GM12873 (cell line): ENCODE measurements around the gene NDUFS2.

Experiments used
- TF ChIP-seq, protein P1 (sequence below): IDR thresholded peaks from 2 replicates; pipeline ENCODE4 v1.5.1; 2012; ENCODE audit warnings: low read depth, mild to moderate bottlenecking, moderate library complexity, low read length, control low read depth; ENCODE audit not compliant: insufficient read depth; ENCODE audit errors: missing control alignments

NDUFS2 gene

DNA sequence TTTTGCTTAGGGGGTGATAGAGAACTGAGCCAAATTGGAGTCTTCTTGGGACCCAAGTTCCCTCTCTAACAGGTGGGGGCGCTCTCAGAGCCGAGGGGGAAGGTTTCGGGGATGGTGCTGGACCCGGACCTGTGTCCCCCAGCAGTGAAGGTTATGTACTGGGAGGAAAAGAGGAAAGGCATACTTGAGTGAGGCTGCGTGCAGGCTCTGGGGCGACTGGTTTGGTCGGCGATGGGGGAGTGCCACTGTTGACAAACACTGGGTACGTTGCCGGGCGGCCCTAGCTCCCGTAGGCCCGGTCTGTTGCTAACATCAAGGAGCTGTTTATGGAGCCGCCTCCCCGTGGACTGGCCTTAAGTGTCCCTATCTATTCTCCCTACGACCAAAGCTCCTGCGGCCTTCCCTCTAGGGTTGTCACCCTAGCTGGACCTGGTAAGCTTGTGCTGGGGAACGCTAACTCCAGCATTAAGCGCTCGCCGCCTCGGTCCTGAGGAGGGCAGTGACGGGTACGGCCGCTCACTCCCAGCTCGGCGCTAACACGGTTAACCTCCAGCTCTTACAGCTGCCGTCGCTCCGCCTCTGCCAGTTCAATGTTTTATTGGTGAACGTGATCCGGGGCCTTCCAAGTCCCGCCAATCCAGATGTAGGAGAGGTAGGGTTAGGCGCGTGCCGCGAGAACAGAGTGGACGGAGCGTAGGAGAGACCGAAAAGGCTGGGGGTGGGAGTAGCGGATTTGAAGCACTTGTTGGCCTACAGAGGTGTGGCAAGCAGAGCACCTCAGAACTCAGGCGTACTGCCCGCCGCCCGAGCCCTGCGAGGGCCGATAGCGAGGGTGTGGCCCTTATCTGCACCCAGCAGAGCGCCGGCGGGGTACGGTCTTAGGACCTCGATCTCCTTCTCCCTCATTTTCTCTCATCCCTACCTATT lies 36.2 kb upstream of the NDUFS2 start, which contains the start of gene PPOX:
PPOX (plus strand) TSS at position 685 of the 927 bp plus-strand sequence. CDS start 422 bp downstream, outside the sequence.
- TF ChIP-seq, protein P1, sequence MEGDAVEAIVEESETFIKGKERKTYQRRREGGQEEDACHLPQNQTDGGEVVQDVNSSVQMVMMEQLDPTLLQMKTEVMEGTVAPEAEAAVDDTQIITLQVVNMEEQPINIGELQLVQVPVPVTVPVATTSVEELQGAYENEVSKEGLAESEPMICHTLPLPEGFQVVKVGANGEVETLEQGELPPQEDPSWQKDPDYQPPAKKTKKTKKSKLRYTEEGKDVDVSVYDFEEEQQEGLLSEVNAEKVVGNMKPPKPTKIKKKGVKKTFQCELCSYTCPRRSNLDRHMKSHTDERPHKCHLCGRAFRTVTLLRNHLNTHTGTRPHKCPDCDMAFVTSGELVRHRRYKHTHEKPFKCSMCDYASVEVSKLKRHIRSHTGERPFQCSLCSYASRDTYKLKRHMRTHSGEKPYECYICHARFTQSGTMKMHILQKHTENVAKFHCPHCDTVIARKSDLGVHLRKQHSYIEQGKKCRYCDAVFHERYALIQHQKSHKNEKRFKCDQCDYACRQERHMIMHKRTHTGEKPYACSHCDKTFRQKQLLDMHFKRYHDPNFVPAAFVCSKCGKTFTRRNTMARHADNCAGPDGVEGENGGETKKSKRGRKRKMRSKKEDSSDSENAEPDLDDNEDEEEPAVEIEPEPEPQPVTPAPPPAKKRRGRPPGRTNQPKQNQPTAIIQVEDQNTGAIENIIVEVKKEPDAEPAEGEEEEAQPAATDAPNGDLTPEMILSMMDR: peak; percentile 67

DNA sequence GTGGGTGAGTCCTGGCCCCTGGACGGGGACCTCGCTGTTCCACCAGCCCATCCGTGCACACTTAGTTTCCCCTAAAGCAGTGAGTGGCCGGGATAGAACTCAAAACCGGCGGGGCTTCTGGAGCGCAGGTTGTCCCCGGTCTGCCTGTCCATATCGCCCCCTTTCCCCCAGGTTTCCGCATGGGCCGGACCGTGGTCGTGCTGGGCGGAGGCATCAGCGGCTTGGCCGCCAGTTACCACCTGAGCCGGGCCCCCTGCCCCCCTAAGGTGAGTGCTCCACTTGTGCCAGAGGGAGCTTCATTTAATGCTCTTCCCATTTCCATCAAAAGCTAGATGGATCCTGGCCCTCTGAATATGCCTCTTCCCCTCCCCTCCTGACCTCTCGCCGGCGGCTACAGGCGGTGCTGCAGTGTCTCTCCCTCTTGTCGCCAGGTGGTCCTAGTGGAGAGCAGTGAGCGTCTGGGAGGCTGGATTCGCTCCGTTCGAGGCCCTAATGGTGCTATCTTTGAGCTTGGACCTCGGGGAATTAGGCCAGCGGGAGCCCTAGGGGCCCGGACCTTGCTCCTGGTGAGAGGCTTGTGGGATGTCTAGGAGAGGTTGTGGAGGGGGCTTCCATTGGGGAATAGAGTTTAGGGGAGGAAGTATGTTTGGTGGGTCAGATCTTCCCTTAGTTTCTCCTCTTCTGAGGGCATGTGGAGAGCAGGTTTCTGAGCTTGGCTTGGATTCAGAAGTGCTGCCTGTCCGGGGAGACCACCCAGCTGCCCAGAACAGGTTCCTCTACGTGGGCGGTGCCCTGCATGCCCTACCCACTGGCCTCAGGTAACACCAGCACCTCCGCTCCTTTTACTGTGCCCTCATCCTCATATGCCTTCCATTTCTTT lies 35.3 kb upstream of the NDUFS2 start:
- TF ChIP-seq, protein P1: no peak

- TF ChIP-seq, protein P1: no peak
Measured at GRCh38 chr1:161168906-161169305, 33.3 kb upstream of the NDUFS2 start.

GRCh38 chr1:161171191-161171590 lies 31.0 kb upstream of the NDUFS2 start:
- TF ChIP-seq, protein P1: no peak

DNA sequence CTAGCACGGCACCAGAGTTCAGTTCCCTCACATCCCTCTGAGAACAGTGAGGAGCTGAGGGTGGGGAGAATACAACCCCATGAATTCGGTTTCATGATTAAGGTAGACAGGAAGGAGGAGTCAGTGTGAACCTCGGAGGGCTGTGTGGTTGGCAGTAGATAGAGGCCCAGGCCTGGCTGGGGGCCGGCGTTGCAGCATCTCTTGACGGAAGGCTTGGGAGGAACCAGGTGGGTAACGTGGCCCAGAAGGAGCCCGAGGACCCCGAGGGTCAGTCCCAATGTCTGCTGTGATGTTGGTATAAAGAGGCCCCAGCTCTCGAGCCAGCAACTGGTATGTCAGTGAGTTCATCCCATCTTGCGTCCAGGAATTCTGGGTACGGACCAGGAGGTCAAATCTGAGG lies 30.5 kb upstream of the NDUFS2 start:
- TF ChIP-seq, protein P1: no peak

GRCh38 chr1:161172349-161172748 lies 29.8 kb upstream of the NDUFS2 start:
- TF ChIP-seq, protein P1: no peak
